ENCODE measurements around the gene SCMH1. TPM values are rescaled to one million over a fixed set of nuclear protein-coding genes. Genes with fewer than 3 reads are reported as not detected.

The SCMH1 gene
- total RNA-seq, 1 donor from 2014 or later, result 25.5 TPM

- H3K4me3 ChIP-seq (ENCODE audit: low read depth, low read length), result no peak within 1 kb of the TSS
- no peak for TF ChIP-seq CTCF (conservative IDR thresholded peaks at IDR 0.05; ENCODE audit: low read depth, low read length)
- no peak for DNase-seq (ENCODE audit: low read depth)
Observed at GRCh38 chr1:41021526-41022308, 220.4 kb downstream of the SCMH1 start, which contains the start of gene SLFNL1. SLFNL1 (minus strand) TSS chr1:41021725; CDS start chr1:41020660, 1,065 bp downstream.

GRCh38 chr1:41020654-41021053, 221.5 kb downstream of the SCMH1 start:
- DNase-seq (ENCODE audit: low read depth), result no peak
- TF ChIP-seq CTCF (conservative IDR thresholded peaks at IDR 0.05; ENCODE audit: low read depth, low read length), result no peak

GRCh38 chr1:41020109-41020576, 222.0 kb downstream of the SCMH1 start:
- no peak for DNase-seq (ENCODE audit: low read depth)

More at GRCh38 chr1:41020654-41021053, 221.5 kb downstream of the SCMH1 start:
- no peak overlapping the region for H3K4me3 ChIP-seq (ENCODE audit: low read depth, low read length)

GRCh38 chr1:41019353-41019745, 222.8 kb downstream of the SCMH1 start:
- TF ChIP-seq CTCF (conservative IDR thresholded peaks at IDR 0.05; ENCODE audit: low read depth, low read length), result peak; percentile 2
- H3K4me3 ChIP-seq (ENCODE audit: low read depth, low read length), result no peak overlapping the region
- no peak for DNase-seq (ENCODE audit: low read depth)

More at GRCh38 chr1:41020109-41020576, 222.0 kb downstream of the SCMH1 start:
- no peak overlapping the region for H3K4me3 ChIP-seq (ENCODE audit: low read depth, low read length)
- TF ChIP-seq CTCF (conservative IDR thresholded peaks at IDR 0.05; ENCODE audit: low read depth, low read length), result no peak

GRCh38 chr1:41018018-41018410, 224.1 kb downstream of the SCMH1 start:
- DNase-seq (ENCODE audit: low read depth), result no peak
- no peak overlapping the region for H3K4me3 ChIP-seq (ENCODE audit: low read depth, low read length)
- no peak for TF ChIP-seq CTCF (conservative IDR thresholded peaks at IDR 0.05; ENCODE audit: low read depth, low read length)

GRCh38 chr1:41017141-41018017, 224.7 kb downstream of the SCMH1 start:
- no peak for DNase-seq (ENCODE audit: low read depth)
- TF ChIP-seq CTCF (conservative IDR thresholded peaks at IDR 0.05; ENCODE audit: low read depth, low read length), result no peak
- no peak overlapping the region for H3K4me3 ChIP-seq (ENCODE audit: low read depth, low read length)

Measured in epithelial cell of proximal tubule (primary cell).